GM21526 (cell line): ENCODE measurements around the gene SLCO2A1.

Experiments used
- ATAC-seq: cut with Tn5 transposase; IDR thresholded peaks from one replicate; pipeline ENCODE4 v1.9.1; 2021; ENCODE audit warnings: moderate library complexity; ENCODE audit not compliant: unreplicated experiment, low FRiP score

The SLCO2A1 gene

GRCh38 chr3:134002306-134002705 lies 27.4 kb downstream of the SLCO2A1 start:
- no peak for ATAC-seq

DNA sequence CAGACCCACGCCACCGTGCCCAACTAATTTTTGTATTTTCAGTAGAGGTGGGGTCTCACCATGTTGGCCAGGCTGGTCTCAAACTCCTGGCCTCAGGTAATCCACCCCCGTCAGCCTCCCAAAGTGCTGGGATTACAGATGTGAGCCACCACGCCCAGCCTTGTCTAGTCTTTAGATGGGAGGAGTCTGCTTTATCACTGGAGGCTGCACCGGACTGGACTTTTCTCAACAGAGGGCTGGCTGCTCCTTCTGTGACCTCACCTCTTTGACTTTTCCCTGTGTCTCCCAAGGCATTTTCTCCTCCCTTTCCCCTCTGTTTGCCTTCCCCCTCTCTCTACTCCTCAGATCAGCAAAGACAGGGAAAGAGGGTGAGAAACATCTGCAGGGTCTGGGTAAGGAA lies 28.5 kb downstream of the SLCO2A1 start:
- no peak for ATAC-seq

- ATAC-seq, result no peak
Measured at GRCh38 chr3:133999891-134000685, 29.6 kb downstream of the SLCO2A1 start.

DNA sequence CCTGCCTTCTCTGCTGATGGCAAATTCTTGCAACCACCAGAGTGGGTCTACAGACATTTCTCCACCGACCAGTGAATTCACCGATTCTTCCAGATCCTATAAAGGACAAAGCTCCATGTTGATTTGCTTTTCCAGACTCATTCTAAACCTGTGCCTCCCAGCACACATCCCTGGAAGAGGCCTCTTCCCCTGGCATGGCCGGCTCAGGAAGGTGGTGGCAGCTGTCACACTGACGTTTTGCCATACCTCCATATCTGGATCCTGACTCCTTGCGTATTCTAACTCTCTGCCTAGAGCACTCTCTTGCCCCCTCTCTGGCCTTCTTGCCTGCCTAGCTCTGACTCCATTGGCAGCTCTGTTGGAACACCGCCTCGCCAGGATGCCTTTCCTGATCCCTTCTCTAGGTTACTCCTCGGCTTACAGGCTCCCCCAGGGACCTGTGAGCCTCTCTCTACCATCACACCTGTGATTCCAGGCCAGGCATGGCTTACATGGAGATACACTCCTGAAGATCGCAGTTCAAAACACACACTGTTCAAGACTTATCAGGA lies 31.0 kb downstream of the SLCO2A1 start:
- no peak for ATAC-seq

GRCh38 chr3:133997871-133998635 lies 31.7 kb downstream of the SLCO2A1 start:
- no peak for ATAC-seq

GRCh38 chr3:133996996-133997395 lies 32.7 kb downstream of the SLCO2A1 start:
- ATAC-seq, result no peak

- ATAC-seq, result no peak
Measured at GRCh38 chr3:133996251-133996661, 33.5 kb downstream of the SLCO2A1 start.

GRCh38 chr3:133995264-133995663 lies 34.5 kb downstream of the SLCO2A1 start:
- no peak for ATAC-seq

- no peak for ATAC-seq
Measured at GRCh38 chr3:133994166-133994890, 35.4 kb downstream of the SLCO2A1 start.

DNA sequence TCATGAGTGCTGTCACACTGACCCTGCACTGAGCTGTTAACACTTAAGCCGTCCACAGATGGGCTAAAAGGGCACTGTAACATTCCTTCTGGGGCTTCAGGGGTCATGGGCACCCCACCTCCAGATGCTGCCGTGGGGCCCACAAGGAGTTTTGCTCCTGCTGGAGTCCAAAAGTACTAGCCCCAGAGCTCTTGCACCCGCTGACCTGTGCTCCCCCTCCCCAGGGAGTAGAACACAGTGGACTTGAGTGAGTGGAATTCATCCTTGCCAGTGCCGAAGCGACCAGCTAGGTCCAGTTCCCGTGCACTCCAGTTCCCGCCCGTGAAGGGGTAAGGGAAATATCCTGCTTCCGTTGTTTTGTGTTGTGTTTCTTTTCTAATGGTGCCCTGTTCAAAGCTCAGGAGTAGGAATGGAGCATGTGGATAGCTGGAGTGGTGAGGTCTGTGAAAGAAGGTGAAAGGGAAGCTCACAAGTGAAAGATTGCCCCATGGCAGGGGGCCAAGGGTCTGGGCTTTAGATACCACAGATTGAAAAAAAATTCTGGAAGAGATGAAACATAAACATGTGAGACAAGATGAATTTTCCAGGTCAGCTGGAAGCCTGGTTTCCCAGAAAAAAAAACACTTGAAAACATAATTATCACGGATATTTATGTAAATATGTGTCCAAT lies 36.6 kb downstream of the SLCO2A1 start:
- no peak for ATAC-seq

DNA sequence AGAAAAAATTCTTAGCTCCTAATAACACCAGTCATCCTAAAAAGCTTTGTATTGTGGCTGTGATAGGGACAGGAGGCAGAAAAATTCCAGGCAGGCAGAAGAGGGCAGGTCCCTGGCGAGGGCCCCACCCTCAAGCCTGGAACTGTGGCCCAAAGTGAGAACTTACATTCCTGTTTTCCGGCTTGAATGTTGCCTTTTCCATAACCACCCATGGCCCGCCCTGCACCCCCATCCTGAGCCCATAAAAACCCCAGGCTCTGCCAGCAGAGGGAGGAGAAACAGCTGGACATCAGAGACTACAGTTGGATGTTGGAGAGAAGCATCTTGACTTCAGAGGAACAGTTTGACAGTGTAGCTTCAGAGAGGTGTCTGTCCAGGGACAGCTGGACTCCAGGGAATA lies 37.3 kb downstream of the SLCO2A1 start:
- ATAC-seq, result no peak

DNA sequence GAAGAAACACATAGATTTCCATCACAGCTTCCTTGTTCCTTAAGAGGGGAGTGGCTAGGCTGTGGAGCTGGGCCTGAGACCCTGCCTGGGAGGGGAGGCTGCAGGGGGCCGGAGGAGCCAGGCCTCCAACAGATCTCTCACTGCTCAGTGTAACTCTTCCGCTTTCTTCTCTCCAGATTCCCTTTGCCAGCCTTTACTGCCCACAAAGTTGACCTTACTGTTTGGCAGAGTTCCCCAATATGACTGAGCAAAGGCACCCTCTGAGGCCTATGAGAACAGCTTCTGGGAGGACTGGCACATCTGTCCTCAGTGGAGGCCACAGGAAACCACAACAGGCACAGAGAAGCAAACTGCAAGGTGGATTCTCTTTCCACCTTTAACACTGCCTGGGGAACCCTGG lies 38.1 kb downstream of the SLCO2A1 start:
- ATAC-seq, result no peak

GRCh38 chr3:133991209-133991608 lies 38.5 kb downstream of the SLCO2A1 start:
- no peak for ATAC-seq

DNA sequence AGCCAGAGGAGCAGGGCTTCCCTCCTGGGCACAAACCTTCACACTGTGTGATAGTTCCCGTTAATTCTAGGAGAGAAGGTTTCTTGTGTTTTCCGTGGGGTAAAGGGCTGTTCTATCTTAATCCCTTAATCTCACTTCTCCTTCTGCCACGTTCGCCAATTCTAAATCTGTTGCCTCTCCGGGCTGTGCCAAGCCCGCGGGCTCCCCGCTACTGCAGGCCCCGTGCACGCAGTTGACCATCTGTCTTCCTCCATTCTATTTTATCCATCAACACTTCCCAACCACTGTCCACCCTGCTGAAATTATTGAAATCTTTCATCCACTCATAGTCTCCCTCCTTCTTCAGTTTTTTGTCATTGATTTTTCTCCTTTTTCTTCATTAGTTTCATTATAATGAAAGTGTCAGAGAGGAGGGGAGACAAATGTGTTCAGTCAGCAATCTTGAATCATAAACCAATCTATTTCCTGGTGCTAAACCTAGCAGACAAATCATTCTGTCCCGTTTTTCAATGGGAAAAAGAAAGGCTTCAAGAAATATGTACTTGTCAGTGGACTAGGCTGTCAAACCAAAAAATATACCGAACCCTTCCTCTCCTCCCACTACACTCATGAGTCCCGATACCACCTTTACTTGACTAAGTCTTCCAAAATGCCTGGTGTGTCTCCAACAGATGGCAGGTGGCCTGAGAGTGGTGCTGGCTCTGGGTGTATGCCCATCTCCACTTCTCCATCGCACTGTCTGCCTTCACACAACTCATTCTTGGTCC lies 39.6 kb downstream of the SLCO2A1 start:
- ATAC-seq, result no peak

GRCh38 chr3:133988631-133989161 lies 41.0 kb downstream of the SLCO2A1 start:
- ATAC-seq, result no peak

DNA sequence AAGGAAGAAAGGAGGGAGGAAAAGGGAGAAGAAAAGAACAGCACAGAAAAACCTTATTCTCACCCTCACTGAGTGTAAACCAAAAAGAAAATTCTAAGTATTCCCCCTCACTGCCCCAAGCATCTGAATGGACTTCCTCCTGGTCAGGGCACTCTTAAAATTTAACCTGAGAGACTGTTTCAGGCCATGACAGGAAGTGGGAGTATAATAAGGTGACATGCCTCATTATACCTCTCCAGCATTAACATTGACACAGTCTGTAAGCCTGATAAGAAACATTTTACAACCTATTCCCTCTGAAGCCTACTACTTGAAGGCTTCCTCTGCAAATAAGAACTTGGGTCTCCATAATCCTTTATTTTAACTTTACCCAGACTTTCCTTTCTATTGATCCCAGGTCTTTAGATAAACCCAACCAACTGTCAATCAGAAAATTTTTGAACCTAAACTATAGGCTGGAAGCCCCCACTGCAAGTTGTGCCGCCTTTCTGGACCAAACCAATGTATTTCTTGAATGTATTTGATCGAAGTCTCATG lies 41.7 kb downstream of the SLCO2A1 start:
- no peak for ATAC-seq

DNA sequence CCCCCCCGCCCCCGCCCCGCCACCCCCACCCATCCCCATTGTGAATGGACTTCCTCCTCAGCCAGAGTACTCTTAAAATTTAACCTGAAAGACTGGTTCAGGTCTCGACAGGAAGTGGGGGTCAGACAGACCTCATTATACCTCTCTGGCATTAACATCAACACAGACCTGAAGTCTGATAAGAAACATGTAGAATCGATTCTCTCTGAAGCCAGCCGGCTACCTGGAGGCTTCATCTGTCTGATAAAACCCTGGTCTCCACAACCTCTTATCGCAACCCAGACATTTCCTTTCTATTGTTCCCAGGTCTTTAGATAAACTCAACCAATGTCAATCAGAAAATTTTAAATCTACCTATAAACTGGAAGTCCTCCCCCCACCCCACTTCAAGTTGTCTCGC lies 42.6 kb downstream of the SLCO2A1 start:
- no peak for ATAC-seq

DNA sequence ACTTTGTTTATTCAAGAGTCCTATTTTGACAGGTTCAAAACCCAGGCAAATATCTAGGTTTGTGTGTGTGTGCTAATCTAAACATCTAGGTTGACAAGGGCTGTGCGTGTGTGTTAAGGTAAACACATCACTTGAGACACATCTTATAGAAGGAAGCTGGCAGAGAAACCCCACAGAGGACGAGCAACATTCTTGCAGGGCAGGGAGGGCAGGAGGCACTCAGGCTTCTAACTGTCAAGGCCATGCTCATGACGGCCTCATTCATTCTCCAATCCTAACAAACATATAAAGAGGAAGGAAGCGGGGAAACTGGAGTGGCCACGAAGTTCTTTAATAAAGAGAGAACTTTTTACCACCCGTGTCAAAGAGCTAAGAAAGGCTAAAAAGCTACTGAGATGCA lies 43.4 kb downstream of the SLCO2A1 start:
- no peak for ATAC-seq

- no peak for ATAC-seq
Measured at GRCh38 chr3:133984975-133985374, 44.8 kb downstream of the SLCO2A1 start.
